Activated gamma-delta T cell treated with Interleukin-2 at 50 U/mL for 16 hours (primary cell): ENCODE results near the gene UAP1L1.

ENCODE experiments used
- DNase-seq: peaks from one replicate; pipeline ENCODE4 v3.0.0-alpha.2; 2020

The UAP1L1 gene

GRCh38 chr9:137077758-137078693 lies 709 bp downstream of the UAP1L1 start:
- peak; percentile 50 for DNase-seq

DNA sequence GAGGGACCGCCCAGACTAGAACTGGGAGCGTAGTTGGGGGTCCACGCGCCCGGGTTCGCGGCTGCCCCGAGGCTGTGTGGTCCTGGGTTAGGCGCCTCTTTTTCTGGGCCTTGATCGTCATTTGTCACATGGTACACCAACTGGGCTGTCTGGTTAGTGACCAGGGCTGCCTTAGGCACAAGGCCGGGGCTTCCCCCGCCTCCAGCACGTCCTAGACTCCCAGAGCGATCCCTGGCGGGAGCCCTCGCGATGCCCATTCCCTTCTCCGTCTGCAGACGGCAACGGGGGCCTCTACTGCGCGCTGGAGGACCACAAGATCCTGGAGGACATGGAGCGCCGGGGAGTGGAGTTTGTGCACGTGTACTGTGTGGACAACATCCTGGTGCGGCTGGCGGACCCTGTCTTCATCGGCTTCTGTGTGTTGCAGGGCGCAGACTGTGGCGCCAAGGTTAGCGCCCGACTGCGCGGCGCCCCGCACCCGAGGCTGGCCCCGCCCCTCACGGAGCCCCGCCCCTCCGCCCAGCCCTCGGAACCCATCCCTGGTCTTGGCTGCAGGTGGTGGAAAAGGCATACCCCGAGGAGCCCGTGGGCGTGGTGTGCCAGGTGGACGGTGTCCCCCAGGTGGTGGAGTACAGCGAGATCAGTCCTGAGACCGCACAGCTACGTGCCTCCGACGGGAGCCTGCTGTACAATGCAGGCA lies 1.5 kb downstream of the UAP1L1 start:
- DNase-seq: no peak

DNA sequence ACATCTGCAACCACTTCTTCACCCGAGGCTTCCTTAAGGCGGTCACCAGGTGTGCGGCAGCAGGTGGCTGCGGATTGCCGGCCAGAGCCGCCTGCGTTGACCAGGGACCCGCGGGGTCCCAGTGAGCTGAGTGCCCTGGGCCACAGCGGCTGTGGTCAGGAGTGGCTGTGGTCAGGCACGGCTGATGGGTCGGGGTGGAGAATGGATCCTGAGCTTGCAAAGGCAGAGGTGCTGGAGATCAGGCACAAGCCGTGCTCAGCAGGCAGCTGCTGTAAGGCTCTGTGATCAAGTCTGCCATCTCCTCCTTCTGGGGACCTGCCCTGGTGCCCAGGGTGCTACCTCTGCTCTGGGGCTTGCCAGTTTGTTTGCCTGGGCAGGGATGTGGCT lies 2.1 kb downstream of the UAP1L1 start:
- no peak for DNase-seq

DNA sequence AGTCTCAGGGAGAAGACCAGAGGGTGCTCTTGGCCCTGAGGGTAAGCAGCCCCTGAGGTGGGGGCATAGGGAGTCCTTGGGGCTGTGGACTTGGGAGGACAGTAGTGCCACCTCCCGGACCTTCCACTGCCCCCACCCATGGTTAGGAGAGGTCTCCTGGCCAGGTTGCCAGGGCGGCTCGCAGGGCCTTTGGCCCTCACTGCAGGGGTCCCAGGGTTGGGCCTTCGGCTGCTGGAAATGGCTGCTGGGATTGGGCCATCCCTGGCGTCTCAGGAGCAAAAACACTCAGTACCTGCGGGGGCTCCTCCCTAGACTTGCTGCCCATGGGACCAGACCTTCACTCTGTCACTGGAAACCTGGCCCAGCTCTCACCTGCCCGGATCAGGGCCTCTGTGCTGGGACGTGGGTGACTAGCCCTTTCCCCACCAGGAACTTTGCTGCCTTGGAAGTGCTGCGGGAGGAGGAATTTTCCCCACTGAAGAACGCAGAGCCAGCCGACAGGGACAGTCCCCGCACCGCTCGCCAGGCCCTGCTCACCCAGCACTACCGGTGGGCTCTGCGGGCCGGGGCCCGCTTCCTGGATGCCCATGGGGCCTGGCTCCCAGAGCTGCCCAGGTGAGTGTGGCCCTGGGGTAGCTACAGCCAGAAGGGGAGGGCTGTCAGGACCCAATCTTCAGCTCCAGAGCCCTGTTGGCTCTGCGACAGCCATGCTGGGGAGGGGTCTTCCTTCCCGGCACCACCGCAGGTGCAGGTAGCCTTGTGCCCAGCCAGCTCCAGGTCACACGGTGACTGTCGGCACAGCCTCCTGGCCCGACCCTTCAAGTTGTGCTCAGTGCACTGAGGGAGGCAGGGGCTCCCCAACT lies 3.2 kb downstream of the UAP1L1 start:
- no peak for DNase-seq

- DNase-seq: no peak
Measured at GRCh38 chr9:137082222-137082924, 5.1 kb downstream of the UAP1L1 start.

DNA sequence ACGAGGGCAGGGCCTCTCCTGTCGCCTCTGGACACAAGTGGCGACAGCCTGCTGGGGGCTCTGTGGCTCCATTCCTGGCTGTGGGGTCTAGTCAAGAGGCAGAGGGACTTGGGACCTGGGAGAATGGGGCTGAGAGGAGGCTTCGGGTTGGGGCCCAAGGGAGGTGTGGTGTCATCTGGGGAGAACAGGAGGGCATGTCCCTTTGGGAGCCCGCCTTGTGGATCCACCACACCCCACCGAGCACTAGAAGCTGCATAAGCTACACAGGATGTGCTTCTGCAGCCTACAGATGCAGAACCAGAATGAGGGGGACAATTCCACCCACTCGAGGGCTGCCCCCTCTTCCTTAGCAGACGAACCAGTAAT lies 5.6 kb downstream of the UAP1L1 start:
- DNase-seq: no peak

DNA sequence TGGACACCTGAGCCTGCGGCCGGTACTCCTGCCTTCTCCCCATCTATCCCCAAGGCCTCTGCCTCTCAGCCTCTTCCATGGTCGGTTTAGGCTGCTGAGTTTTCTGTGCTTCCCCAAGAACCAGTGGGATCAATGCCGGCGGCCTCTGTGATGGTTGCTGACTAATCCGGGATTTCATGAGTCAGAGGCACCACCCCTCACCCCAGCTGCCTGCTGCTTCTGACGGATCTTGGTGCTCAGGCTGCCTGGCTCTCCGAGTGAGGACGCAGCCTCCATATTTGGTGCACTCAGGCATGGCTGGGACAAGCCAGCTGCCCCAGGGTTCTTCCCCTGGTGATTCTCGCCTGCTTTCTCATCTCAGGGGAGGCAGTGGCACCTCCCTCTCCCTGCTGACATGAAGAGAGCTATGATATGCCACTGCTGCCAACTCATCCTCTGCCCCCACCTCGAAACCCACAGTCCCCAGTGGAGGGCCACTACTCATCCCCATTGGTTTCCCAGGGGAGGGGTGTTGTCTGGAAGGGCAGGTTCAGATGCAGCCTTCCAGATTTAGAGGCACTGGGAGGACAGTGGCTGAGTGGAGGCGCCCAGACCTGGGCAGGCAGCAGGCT lies 6.2 kb downstream of the UAP1L1 start:
- DNase-seq: no peak

DNA sequence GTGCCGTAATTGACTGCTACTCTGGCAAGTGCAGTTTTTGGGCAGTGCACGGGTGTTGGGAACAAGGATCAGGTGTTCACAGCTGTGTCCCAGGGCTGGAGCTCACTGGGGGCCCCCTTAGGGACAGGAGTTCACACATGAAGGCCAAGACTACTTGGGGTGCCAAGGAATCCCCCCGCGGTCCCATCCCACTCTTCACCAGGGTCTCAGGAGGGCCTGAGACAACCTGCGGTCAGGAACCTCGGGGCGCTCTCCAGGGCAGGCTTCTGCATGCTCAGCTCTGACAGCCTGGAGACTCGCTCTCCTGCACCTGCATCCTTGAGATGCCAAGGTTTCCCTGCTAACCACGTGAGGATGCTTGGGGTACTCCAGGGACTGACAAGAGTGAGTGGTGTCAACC lies 7.2 kb downstream of the UAP1L1 start:
- DNase-seq: no peak

DNA sequence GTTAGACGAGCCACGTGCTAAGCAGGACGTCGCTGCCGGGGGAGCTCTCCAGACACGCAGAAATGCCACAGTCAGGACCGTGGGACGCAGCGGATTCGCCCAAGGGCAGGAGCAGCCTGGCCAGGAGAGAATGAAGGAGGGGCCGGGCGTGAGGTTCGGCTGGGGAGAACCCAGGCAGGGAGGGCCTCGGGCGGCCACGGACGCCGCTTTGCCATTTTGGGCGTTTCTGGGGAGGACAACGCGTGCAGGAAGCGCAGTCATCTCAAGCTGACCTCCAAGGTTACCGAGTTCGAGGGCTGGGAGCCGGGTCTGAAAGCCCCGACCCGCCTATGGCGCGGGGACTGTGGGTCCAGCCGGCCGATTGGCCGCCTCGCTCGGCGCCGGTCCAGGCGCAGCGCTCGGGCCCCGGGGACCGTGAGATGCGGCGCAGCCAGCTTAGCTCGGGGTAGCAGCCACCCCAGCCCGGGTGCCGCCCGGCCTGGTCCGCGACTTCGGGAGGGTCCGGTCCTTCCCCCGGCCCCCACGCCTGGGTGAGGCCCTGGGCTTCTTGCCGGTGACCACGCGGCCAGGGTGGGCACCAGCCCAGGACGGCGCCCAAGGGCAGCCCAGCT lies 8.7 kb downstream of the UAP1L1 start:
- no peak for DNase-seq

GRCh38 chr9:137086531-137087408 lies 9.5 kb downstream of the UAP1L1 start, which contains the start of gene MAN1B1:
TSS of gene MAN1B1 (plus strand) at chr9:137086985. CDS start at chr9:137087000, 15 bp downstream.
- peak; percentile 98 for DNase-seq

GRCh38 chr9:137087409-137087925 lies 10.2 kb downstream of the UAP1L1 start:
- DNase-seq: no peak

- DNase-seq: no peak
Measured at GRCh38 chr9:137088121-137088520, 10.8 kb downstream of the UAP1L1 start.

GRCh38 chr9:137089232-137089947 lies 12.1 kb downstream of the UAP1L1 start:
- no peak for DNase-seq

- peak; percentile 88 for DNase-seq
Measured at GRCh38 chr9:137095664-137096517, 18.6 kb downstream of the UAP1L1 start.

DNA sequence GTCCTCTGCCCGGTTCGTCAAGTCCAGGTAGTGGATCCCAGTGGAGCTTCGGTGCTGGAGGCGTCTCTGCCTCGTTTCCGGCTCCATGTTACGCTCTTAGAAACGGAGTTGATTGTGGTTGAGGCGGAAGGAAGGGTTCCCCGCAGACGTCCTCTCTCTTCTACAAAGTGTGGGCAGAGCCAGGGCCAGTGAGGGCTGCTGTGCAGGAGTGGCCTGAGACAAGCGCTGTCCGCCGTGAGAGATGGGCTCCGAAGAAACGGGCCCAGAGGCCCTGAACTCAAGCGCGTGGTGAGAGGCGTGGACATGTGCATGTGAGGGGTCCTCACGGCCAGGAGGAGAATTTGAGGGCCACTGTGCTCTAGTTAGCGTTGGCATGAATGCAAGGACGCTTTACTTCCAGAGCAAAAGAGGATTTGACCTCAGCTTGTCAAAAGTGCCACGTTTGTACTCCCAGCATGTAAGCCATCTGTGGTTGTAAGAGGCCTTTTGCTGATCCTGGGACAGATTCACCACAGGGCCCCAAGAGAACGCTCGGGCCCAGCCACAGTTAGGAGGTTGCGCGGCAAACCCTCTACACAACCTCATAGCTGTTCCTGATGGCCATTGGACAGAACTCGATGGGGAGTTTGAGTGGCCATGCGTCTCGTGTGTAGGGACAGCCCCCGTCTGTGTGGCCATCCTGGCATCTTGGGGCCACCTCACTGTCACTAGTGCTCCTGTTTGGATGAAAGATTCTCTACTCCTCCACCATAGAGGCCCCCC lies 19.6 kb downstream of the UAP1L1 start:
- no peak for DNase-seq

DNA sequence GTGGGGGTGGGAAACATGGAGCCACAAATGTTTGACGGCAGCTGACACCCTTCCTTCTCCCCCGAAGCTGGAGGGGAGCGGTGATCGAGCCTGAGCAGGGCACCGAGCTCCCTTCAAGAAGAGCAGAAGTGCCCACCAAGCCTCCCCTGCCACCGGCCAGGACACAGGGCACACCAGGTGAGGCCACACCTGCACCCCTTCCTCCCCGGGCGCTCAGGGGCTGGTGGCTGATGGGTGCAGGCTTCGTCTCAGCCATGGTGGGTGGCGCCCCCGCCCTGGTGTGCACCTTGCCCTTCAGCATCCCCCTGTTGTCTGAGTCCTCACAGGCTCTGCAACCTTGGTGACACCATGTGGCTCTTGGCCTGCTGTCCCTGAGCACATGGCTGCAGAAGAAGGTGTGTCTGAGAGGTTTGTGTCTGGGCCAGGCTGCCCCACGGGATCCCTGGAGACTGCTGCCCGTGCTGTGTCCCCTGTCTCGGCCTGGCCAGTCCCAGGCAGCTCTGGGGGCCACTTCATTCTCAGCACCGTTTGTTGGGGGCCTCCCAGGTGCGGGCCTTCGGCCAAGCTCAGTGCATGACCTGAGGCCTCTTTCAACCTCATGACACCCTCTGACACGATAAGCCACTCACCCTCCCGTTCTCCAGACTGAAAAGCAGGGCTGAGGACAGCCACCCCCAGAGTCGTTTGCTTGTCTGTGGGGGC lies 20.6 kb downstream of the UAP1L1 start:
- no peak for DNase-seq

DNA sequence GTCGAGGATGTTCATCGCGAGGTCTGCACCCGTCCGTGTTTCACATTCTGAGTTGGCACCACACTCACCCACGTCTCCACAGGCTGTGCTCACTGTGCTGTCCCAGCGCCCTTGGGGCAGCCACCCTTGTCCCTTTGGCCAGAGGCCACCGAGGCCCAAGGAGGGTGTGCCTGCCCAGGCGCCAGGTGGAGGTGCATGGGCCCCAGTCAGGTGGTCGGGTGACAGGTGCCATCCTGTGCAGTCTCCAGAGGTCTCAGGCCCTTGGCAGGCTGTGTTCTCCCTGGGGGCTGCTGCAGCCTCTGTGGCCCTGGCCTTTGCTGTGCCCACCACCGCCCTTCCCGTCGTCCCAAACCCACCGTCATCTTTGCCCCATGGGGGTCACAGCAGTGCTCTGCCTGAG lies 21.9 kb downstream of the UAP1L1 start:
- DNase-seq: no peak
